HFF-Myc (cell line): ENCODE data around the gene CCSER1.
"Not testable (repeated sequence)": the region's sequence is repeated elsewhere in the genome, so short reads cannot be mapped to it uniquely, and the experiment has no call there.

ENCODE experiments used
- DNase-seq: peaks from one replicate; pipeline ENCODE4 v3.0.0-alpha.2; 2011; ENCODE audit warnings: low read depth; ENCODE audit errors: extremely low read depth
- H3K4me3 ChIP-seq: replicated peaks from 2 replicates; pipeline ENCODE4 v1.5.1; 2011; ENCODE audit warnings: low read depth, mild to moderate bottlenecking, control low read depth, low read length
- TF ChIP-seq, protein P1 (sequence below): IDR thresholded peaks from 2 replicates; pipeline ENCODE4 v1.5.1; 2012; ENCODE audit warnings: mild to moderate bottlenecking, low read depth, low read length, control low read depth; ENCODE audit errors: missing control alignments

The CCSER1 gene

DNA sequence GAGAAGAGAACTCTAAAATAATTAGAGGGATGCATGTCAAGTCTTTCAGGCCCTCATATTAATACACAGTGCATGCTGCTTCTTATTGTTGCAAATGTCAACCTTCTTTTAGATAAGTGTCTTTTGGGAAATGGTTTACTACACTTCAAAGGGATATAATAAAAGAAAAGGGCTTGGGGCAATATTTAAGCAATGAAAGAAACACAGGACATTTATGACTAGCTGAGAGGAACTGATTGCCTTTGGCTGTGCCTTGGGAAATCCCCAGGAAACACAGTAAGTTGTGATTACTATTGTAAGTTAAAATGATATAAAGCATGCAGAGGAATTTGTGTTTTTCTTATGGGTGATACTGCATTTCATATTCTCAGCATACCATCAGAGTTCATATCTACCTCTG, 1140.3 kb downstream of the CCSER1 start:
- TF ChIP-seq, protein P1, sequence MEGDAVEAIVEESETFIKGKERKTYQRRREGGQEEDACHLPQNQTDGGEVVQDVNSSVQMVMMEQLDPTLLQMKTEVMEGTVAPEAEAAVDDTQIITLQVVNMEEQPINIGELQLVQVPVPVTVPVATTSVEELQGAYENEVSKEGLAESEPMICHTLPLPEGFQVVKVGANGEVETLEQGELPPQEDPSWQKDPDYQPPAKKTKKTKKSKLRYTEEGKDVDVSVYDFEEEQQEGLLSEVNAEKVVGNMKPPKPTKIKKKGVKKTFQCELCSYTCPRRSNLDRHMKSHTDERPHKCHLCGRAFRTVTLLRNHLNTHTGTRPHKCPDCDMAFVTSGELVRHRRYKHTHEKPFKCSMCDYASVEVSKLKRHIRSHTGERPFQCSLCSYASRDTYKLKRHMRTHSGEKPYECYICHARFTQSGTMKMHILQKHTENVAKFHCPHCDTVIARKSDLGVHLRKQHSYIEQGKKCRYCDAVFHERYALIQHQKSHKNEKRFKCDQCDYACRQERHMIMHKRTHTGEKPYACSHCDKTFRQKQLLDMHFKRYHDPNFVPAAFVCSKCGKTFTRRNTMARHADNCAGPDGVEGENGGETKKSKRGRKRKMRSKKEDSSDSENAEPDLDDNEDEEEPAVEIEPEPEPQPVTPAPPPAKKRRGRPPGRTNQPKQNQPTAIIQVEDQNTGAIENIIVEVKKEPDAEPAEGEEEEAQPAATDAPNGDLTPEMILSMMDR: no peak
- no peak for DNase-seq

DNA sequence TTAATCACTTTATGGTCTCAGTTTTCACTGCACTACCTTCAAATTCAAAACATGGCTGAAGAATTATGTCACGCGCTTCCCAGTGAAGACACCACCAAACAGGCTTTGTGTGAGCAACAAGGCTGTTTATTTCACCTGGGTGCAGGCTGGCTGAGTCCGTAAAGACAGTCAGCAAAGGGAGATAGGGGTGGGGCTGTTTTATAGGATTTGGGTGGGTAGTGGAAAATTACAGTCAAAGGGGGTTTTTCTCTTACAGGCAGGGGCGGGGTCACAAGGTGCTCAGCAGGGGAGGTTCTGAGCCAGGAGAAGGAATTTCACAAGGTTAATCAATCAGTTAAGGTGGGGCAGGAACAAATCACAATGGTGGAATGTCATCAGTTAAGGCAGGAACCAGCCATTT, 1141.3 kb downstream of the CCSER1 start:
- not testable (repeated sequence) for H3K4me3 ChIP-seq, DNase-seq

More for the DNA sequence above, 1140.3 kb downstream of the CCSER1 start:
- no peak overlapping the region for H3K4me3 ChIP-seq

DNA sequence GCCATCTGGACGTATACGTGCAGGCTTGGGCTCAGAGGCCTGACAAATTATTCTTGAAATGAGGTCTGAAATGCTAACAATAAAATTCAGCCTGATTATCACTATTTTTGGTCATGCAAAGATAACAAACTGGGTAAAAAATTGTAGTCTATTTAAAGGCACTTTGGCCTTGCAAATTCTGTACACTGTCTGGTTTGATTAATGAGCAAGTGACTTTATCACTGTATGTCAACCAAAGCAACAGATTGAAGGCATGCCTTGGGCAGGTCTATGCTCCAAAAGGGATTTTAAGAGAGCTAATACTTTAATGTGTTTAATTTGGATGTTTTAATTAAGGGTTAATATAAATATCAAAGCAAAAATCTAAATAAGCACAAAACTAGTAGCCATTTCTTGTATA, 1141.7 kb downstream of the CCSER1 start:
- DNase-seq: no peak
- TF ChIP-seq, protein P1: no peak
- H3K4me3 ChIP-seq: no peak overlapping the region

DNA sequence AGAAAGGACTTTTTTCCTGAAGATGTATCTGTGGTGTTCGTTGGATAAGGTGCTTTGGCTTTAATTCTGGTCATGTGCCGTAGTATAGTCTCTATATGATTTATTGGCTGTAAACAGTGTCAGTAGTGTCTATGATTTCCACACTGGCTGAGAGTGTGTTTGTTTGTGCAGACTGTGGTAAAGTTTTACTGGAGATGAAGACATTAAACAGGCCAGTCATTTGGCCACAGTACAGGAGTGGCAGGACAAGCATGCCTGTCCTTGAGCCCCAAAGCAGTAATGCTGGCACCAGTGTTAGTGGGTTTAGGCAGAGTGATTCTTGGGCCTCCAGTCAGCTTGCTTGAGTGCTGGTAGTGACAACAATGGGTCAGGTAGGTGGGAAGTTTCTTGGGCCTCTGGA, 1152.7 kb downstream of the CCSER1 start:
- TF ChIP-seq, protein P1: no peak
- no peak overlapping the region for H3K4me3 ChIP-seq
- DNase-seq: no peak

DNA sequence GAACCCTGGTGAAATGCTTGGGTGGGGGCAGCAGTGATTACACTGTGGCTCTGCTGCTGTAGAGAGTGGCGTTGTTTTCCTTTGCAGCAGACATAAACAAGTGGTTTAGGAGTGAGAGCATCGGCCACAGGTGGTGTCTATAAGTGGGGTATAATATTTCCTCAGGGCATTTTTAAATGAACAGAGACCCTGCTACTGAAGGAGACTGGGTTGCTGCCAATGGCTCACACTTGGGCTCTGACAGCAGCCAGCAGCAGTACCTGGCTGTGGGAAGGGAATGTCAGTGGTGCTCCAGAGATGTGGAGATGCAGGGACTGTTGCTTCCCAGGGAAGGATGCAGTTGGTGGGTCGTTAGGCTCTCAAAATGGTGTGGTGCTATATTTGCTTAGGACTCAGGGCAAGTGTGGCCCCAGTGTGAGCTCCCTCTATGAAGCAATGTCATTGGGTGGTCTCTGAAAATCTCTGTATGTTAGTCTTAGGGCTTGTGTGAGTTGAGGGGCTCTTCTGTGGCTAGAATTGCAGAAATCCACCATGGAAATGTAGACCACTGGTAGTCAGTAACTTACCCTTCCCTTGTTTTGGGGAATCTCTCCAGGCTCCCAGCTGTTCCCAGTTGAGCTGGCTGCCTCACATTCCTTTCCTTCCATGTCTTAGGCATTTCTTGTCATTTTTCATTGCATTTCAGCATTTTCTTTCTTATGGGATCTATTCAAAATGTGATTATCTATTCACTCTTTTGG, 1153.5 kb downstream of the CCSER1 start:
- no peak for DNase-seq
- no peak overlapping the region for H3K4me3 ChIP-seq
- TF ChIP-seq, protein P1: no peak

DNA sequence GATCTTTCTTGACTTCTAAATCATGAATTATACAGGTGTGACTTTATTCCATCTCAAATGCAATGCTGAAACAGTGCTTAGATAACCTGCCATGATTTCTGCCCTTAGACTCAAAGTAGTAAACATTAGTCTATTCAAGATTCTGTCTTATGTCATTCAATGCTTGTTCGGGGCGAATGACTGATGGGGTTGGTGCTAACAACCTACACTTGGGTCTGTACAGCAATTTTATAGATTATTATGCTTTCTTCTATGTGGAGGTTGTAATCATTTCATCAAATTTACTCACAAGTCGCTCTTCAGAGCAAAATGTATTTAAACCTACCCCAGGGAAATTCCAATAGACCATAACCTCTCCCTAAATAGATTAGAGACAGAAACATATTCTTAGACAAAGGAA, 1155.0 kb downstream of the CCSER1 start:
- DNase-seq: no peak
- TF ChIP-seq, protein P1: no peak
- no peak overlapping the region for H3K4me3 ChIP-seq

DNA sequence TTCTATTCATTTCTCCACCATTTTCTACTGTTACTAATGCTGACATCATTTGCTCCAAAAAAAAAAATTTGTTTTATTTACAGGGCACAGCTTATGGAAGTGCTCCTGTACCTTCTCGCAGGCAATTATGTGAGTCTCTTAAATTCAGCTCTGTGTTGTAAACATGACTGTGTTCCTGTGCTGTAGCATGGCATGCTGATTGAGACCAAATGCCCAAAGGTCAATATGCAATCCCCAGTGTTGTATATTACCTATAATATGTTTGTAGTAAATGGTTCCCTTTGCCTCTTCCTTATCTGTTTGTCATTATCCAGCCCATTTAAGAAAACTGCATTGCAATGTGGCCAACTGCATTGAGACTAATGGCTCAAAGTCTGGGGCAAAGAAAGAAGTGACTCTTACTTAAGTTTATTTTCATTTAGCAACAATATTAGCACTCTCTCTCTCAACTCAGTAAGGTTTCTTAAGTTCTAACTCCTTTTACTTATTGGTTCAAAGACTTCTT, 1156.6 kb downstream of the CCSER1 start:
- TF ChIP-seq, protein P1: no peak
- DNase-seq: no peak
- no peak overlapping the region for H3K4me3 ChIP-seq
